ENCODE measurements around the gene SNAI1.

Gene SNAI1

GRCh38 chr20:50034567-50035180 lies 51.9 kb downstream of the SNAI1 start:
- TF ChIP-seq CTCF (conservative IDR thresholded peaks at IDR 0.05; ENCODE audit: low read depth, low read length) = no peak
- no peak overlapping the region for H3K4me3 ChIP-seq (ENCODE audit: low read length)
- DNase-seq (ENCODE audit: low read depth) = peak; percentile 58

GRCh38 chr20:50036703-50037102 lies 53.9 kb downstream of the SNAI1 start:
- TF ChIP-seq CTCF (conservative IDR thresholded peaks at IDR 0.05; ENCODE audit: low read depth, low read length) = no peak
- H3K4me3 ChIP-seq (ENCODE audit: low read length) = no peak overlapping the region
- no peak for DNase-seq (ENCODE audit: low read depth)

GRCh38 chr20:50037123-50037522 lies 54.3 kb downstream of the SNAI1 start:
- DNase-seq (ENCODE audit: low read depth) = no peak
- TF ChIP-seq CTCF (conservative IDR thresholded peaks at IDR 0.05; ENCODE audit: low read depth, low read length) = no peak
- no peak overlapping the region for H3K4me3 ChIP-seq (ENCODE audit: low read length)

GRCh38 chr20:50037575-50037974 lies 54.8 kb downstream of the SNAI1 start:
- DNase-seq (ENCODE audit: low read depth) = no peak
- no peak overlapping the region for H3K4me3 ChIP-seq (ENCODE audit: low read length)
- no peak for TF ChIP-seq CTCF (conservative IDR thresholded peaks at IDR 0.05; ENCODE audit: low read depth, low read length)

- TF ChIP-seq CTCF (conservative IDR thresholded peaks at IDR 0.05; ENCODE audit: low read depth, low read length) = no peak
Measured at GRCh38 chr20:50038169-50038568, 55.4 kb downstream of the SNAI1 start.

More at GRCh38 chr20:50038169-50038568, 55.4 kb downstream of the SNAI1 start:
- H3K4me3 ChIP-seq (ENCODE audit: low read length) = no peak overlapping the region
- no peak for DNase-seq (ENCODE audit: low read depth)

Data from retinal pigment epithelial cell (primary cell).